GM23338 (cell line): Measurements from ENCODE around the gene CALML3. TPM values are rescaled to one million over a fixed set of nuclear protein-coding genes. Genes with fewer than 3 reads are reported as not detected.

Experiments used
- ATAC-seq: fragments of 200-7000 bp; cut with Tn5 transposase; 3 replicates; pipeline ENCODE4 v1.9.1; 2020
- DNase-seq: peaks from one replicate; pipeline ENCODE4 v3.0.0-alpha.2; 2015; ENCODE audit warnings: low spot score
- H2AFZ ChIP-seq: fragments of 200-600 bp; sonication (generic); 2 replicates; pipeline ENCODE4 v1.8.0; 2016; ENCODE audit warnings: antibody characterized with exemption, mild to moderate bottlenecking, moderate library complexity
- H3F3A ChIP-seq: fragments of 200-600 bp; sonication (generic); replicated peaks from 2 replicates; pipeline ENCODE4 v1.8.0; 2017; ENCODE audit warnings: antibody characterized with exemption, mixed run types, low read depth
- H3K27ac ChIP-seq: fragments of 200-600 bp; sonication (generic); 2 replicates; pipeline ENCODE4 v1.6.1; 2016; ENCODE audit warnings: low read depth
- H3K27me3 ChIP-seq: fragments of 200-600 bp; sonication (generic); 2 replicates; pipeline ENCODE4 v1.8.0; 2016; ENCODE audit warnings: mild to moderate bottlenecking, mixed run types, moderate library complexity; ENCODE audit not compliant: insufficient read depth
- H3K36me3 ChIP-seq: fragments of 200-600 bp; sonication (generic); 2 replicates; pipeline ENCODE4 v1.8.0; 2016; ENCODE audit warnings: mild to moderate bottlenecking; ENCODE audit not compliant: insufficient read depth
- H3K4me1 ChIP-seq: fragments of 200-600 bp; sonication (generic); 2 replicates; pipeline ENCODE4 v1.8.0; 2016; ENCODE audit warnings: mild to moderate bottlenecking, moderate library complexity; ENCODE audit not compliant: insufficient read depth
- H3K4me2 ChIP-seq: fragments of 200-600 bp; sonication (generic); 2 replicates; pipeline ENCODE4 v1.7.1; 2017; ENCODE audit warnings: mixed run types
- H3K4me3 ChIP-seq: fragments of 200-600 bp; sonication (generic); 2 replicates; pipeline ENCODE4 v1.6.1; 2016; ENCODE audit warnings: mixed run types
- H3K79me2 ChIP-seq: fragments of 200-600 bp; sonication (generic); replicated peaks from 2 replicates; pipeline ENCODE4 v1.8.0; 2017; ENCODE audit warnings: mild to moderate bottlenecking; ENCODE audit not compliant: insufficient read depth
- H3K9me2 ChIP-seq: fragments of 200-600 bp; sonication (generic); 2 replicates; pipeline ENCODE4 v1.8.0; 2017; ENCODE audit not compliant: insufficient read depth
- H4K20me1 ChIP-seq: fragments of 200-600 bp; sonication (generic); replicated peaks from 2 replicates; pipeline ENCODE4 v1.8.0; 2017; ENCODE audit warnings: mild to moderate bottlenecking; ENCODE audit not compliant: insufficient read depth
- H3K27ac Mint-ChIP-seq: 2 replicates; pipeline ENCODE4 v1.8.0; 2020; ENCODE audit warnings: inconsistent platforms, mild to moderate bottlenecking, moderate library complexity, mixed read lengths
- H3K27me3 Mint-ChIP-seq: 3 replicates; pipeline ENCODE4 v1.8.0; 2022; ENCODE audit warnings: low read depth, mild to moderate bottlenecking, moderate library complexity, mixed read lengths, inconsistent platforms; ENCODE audit not compliant: insufficient read depth, poor library complexity
- H3K36me3 Mint-ChIP-seq: 3 replicates; pipeline ENCODE4 v1.8.0; 2021; ENCODE audit warnings: low read depth, mild to moderate bottlenecking, inconsistent platforms, moderate library complexity, mixed read lengths
- H3K4me1 Mint-ChIP-seq: 3 replicates; pipeline ENCODE4 v1.8.0; 2020; ENCODE audit warnings: mild to moderate bottlenecking, inconsistent platforms, mixed read lengths
- H3K4me3 Mint-ChIP-seq: 3 replicates; pipeline ENCODE4 v1.8.0; 2021; ENCODE audit warnings: moderate library complexity, mild to moderate bottlenecking, inconsistent platforms, mixed read lengths
- H3K9me3 Mint-ChIP-seq: 3 replicates; pipeline ENCODE4 v1.8.0; 2020; ENCODE audit warnings: moderate library complexity, mild to moderate bottlenecking, inconsistent platforms, mixed read lengths
- CREB1 ChIP-seq: fragments of 250-450 bp; sonication (Bioruptor Pico); IDR thresholded peaks from 2 replicates; pipeline ENCODE4 v1.5.0; 2020; ENCODE audit warnings: low read depth, mild to moderate bottlenecking, moderate library complexity
- CTCF ChIP-seq, 2 experiments: fragments of 200-600 bp in 1 of 2; sonication (generic) in 1 of 2; conservative IDR thresholded peaks; 2 replicates each; pipeline versions ENCODE4 v1.5.1 to v1.6.1; 2016 to 2017; ENCODE audit warnings: antibody characterized with exemption in 2 of 2, low read depth in 2 of 2, mild to moderate bottlenecking in 2 of 2, moderate library complexity in 1 of 2
- ETS1 ChIP-seq: IDR thresholded peaks from 2 replicates; pipeline ENCODE4 v1.6.1; 2016; ENCODE audit warnings: antibody characterized with exemption
- JUNB ChIP-seq: IDR thresholded peaks from one replicate; pipeline ENCODE4 v1.6.1; 2016; ENCODE audit warnings: antibody characterized with exemption; ENCODE audit not compliant: unreplicated experiment
- REST ChIP-seq: IDR thresholded peaks from one replicate; pipeline ENCODE4 v1.6.1; 2018; ENCODE audit warnings: antibody characterized with exemption; ENCODE audit not compliant: unreplicated experiment
- ZNF114 ChIP-seq: fragments of 250-450 bp; sonication (Bioruptor Pico); IDR thresholded peaks from 2 replicates; pipeline ENCODE4 v1.5.0; 2020; ENCODE audit warnings: mild to moderate bottlenecking, moderate library complexity
- ZNF462 ChIP-seq: fragments of 250-450 bp; sonication (Bioruptor Pico); IDR thresholded peaks from 2 replicates; pipeline ENCODE4 v1.5.0; 2020; ENCODE audit warnings: mild to moderate bottlenecking, moderate library complexity
- polyA plus RNA-seq: library from polyadenylated mRNA; unstranded; fragments of >200 nt; fragmentation: Nextera tagmentation; extraction: Ambion mirVana; gene quantifications from 2 replicates; pipeline ENCODE4 v1.2.1, GENCODE V29; 2016
- total RNA-seq: library from RNA; depleted of rRNA; stranded (reverse); fragments of >200 nt; shearing (Covaris generic); gene quantifications from 2 replicates; pipeline ENCODE4 v1.2.3, GENCODE V29; 2014

The CALML3 gene
- total and polyA plus RNA-seq, 2 experiments from 2014 or later, result not detected

- TF ChIP-seq ZNF462 (CRISPR knock-in tag) (no peak), CTCF (conservative IDR thresholded peaks at IDR 0.05; ENCODE audit: low read depth in 2 of 2) (no peak), CREB1 (CRISPR knock-in tag) (no peak), ZNF114 (CRISPR knock-in tag) (no peak), JUNB (no peak)
These were observed 16.6 kb upstream of the CALML3 start (continued) for GRCh38 chr10:5508161-5508604.

GRCh38 chr10:5508786-5509185, 16.0 kb upstream of the CALML3 start:
- Histone ChIP-seq H2AFZ (no peak overlapping the region), H3K79me2 (no peaks in the 10 kb centered on the region), H3F3A (no peaks in the 10 kb centered on the region), H3K9me2 (no peaks in the 10 kb centered on the region), H3K4me1 (peaks cover 6% of the 10 kb centered on the region; the same call in 1 of the 2 replicates), H3K27me3 (no peaks in the 10 kb centered on the region), H3K4me2 (no peak overlapping the region), H3K4me3 (no peak overlapping the region), H3K27ac (no peak overlapping the region), H4K20me1 (no peaks in the 10 kb centered on the region), H3K36me3 (no peaks in the 10 kb centered on the region)
- Mint-ChIP-seq H3K27me3 (peaks cover 5% of the 10 kb centered on the region), H3K27ac (no peak overlapping the region; the same call in 1 of the 2 replicates), H3K4me3 (no peak overlapping the region), H3K36me3 (no peaks in the 10 kb centered on the region), H3K9me3 (no peaks in the 10 kb centered on the region), H3K4me1 (peaks cover 22% of the 10 kb centered on the region)
- DNase-seq (no peak), ATAC-seq (no peak)
- no peak for TF ChIP-seq ETS1
- TF ChIP-seq REST, result no peak
